Kidney (tissue), 14 donors: ENCODE measurements around the gene IL4I1. TPM values are rescaled to one million over a fixed set of nuclear protein-coding genes. Genes with fewer than 3 reads are reported as not detected.

Experiments used
- DNase-seq, 5 donors: peaks; one replicate each; pipeline ENCODE4 v3.0.0-alpha.2; 2013 to 2020
- FAIRE-seq: peaks from 2 replicates; lab custom pipeline; 2012; peaks lifted over from hg19 to GRCh38; lab: Jason Lieb, UNC
- H3K27ac ChIP-seq, 2 donors: one replicate each; pipeline ENCODE4 v1.7.0; 2013; ENCODE audit warnings: low read depth in 2 of 2, low read length in 2 of 2, inconsistent platforms in 1 of 2
- H3K27me3 ChIP-seq: one replicate; pipeline ENCODE4 v1.7.1; 2013; ENCODE audit warnings: low read length, inconsistent platforms; ENCODE audit not compliant: control insufficient read depth, insufficient read depth
- H3K36me3 ChIP-seq, 3 donors: one replicate each; pipeline versions ENCODE4 v1.7.0 to v1.7.1; 2013; ENCODE audit warnings: low read length in 3 of 3, control low read depth in 1 of 3, inconsistent platforms in 1 of 3; ENCODE audit not compliant: insufficient read depth in 3 of 3, control insufficient read depth in 2 of 3
- H3K4me1 ChIP-seq, 3 donors: one replicate each; pipeline versions ENCODE4 v1.7.0 to v1.7.1; 2013; ENCODE audit warnings: low read length in 3 of 3, inconsistent platforms in 1 of 3, low read depth in 1 of 3; ENCODE audit not compliant: control insufficient read depth in 2 of 3, insufficient read depth in 2 of 3
- H3K4me3 ChIP-seq, 3 donors: one replicate each; pipeline versions ENCODE4 v1.7.0 to v1.8.1; 2013; ENCODE audit warnings: low read length in 3 of 3, control low read depth in 1 of 3, inconsistent platforms in 1 of 3
- H3K9ac ChIP-seq, 3 donors: one replicate each; pipeline versions ENCODE4 v1.7.0 to v1.7.1; 2013; ENCODE audit warnings: low read length in 3 of 3, control low read depth in 1 of 3, inconsistent platforms in 1 of 3
- H3K9me3 ChIP-seq, 3 donors: one replicate each; pipeline versions ENCODE4 v1.7.0 to v1.7.1; 2013; ENCODE audit warnings: low read length in 3 of 3, control low read depth in 1 of 3, inconsistent platforms in 1 of 3; ENCODE audit not compliant: control insufficient read depth in 2 of 3, insufficient read depth in 1 of 3
- intact Hi-C: fragments of 100-400 bp; cut with DNase I; formaldehyde crosslinking; loops from one replicate; pipeline ENCODE4 v1.11.1; 2022
- polyA plus RNA-seq: library from polyadenylated mRNA; stranded (reverse); fragments of 350-450 nt; fragmentation: Illumina TruSeq; extraction: RNeasy Lipid Tissue Mini Kit (QIAGEN cat#74804); gene quantifications from one replicate; pipeline ENCODE4 v1.2.3, GENCODE V29; 2014; ENCODE audit warnings: low read depth, low replicate concordance; ENCODE audit not compliant: insufficient read depth
- total RNA-seq: library from RNA; stranded (reverse); fragmentation: NEBNext Ultra II Directional; extraction: Animal tissue kit (Norgen Biotek cat#: 25700); gene quantifications from one replicate; pipeline ENCODE4 v1.2.1, GENCODE V29; 2021
- TF ChIP-seq, protein P1 (sequence below): IDR thresholded peaks from 3 replicates; pipeline ENCODE4 v1.5.1; 2012; ENCODE audit warnings: mild to moderate bottlenecking, moderate library complexity, borderline replicate concordance; ENCODE audit not compliant: insufficient read depth; ENCODE audit errors: extremely low read depth
- donor health status: control.
- donor health status: control.
- donor health status: control.
- donor health status: control.
- donor health status: control.
- donor health status: DM: yes; HTN: yes; CAD: no.
- donor health status: Normal renal cell carcinoma (clear cell type).

The IL4I1 gene
- total and polyA plus RNA-seq, 2 donors from 2014 or later = 0.82 to 12.8 TPM

- TF ChIP-seq, protein P1, sequence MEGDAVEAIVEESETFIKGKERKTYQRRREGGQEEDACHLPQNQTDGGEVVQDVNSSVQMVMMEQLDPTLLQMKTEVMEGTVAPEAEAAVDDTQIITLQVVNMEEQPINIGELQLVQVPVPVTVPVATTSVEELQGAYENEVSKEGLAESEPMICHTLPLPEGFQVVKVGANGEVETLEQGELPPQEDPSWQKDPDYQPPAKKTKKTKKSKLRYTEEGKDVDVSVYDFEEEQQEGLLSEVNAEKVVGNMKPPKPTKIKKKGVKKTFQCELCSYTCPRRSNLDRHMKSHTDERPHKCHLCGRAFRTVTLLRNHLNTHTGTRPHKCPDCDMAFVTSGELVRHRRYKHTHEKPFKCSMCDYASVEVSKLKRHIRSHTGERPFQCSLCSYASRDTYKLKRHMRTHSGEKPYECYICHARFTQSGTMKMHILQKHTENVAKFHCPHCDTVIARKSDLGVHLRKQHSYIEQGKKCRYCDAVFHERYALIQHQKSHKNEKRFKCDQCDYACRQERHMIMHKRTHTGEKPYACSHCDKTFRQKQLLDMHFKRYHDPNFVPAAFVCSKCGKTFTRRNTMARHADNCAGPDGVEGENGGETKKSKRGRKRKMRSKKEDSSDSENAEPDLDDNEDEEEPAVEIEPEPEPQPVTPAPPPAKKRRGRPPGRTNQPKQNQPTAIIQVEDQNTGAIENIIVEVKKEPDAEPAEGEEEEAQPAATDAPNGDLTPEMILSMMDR = no peak
- FAIRE-seq = no peak
- peaks cover 3 to 10% (median 4%) of the 10 kb centered on the region in 3 donors for H3K4me1 ChIP-seq
- no peak overlapping the region for H3K9ac ChIP-seq
- H3K9me3 ChIP-seq = no peaks in the 10 kb centered on the region
- no peaks in the 10 kb centered on the region for H3K27me3 ChIP-seq
- peak overlapping the region in 1 of 3 donors; percentile 72 for H3K4me3 ChIP-seq
- H3K36me3 ChIP-seq = peaks cover under 1 to 6% (median under 1%) of the 10 kb centered on the region in 3 donors
- H3K27ac ChIP-seq = no peak overlapping the region
- intact Hi-C loops = no loop called here
- DNase-seq = peak in 3 of 5 donors; percentile 48 to 84 (median 84)
These were observed 33.9 kb upstream of the IL4I1 start for GRCh38 chr19:49930483-49931011.

- H3K27me3 ChIP-seq = no peaks in the 10 kb centered on the region
These were observed 33.2 kb upstream of the IL4I1 start for GRCh38 chr19:49929611-49930482.

DNA sequence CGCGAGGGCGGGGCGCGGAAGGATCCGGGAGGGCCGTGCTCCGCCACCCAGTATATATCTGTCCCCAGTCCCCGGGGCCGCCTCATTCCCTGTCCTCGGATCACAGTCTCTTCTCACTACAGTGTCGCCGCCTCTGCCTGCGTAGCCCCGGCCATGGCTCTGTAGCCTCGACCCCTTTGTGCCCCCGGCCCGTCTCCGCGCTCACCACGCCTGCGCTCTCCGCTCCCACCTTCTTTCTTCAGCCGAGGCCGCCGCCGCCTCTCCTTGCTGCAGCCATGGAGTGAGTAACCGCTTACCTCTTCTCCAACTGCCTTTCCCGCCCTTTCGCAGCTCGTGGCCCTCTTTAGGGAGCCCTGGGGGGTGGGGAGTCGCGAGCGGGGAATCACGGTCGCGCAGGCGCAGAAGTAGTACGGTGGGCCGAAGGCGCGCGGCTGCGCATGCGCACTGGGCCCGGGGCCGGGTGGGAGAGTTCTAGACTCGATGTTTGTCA is 32.5 kb upstream of the IL4I1 start, which contains the start of the genes ATF5 and NUP62:
Gene ATF5, plus strand, starts transcription at position 85 of the 490 bp plus-strand sequence. CDS start 1,646 bp downstream, outside the sequence.
Gene NUP62, minus strand, starts transcription at position 384 of the 490 bp plus-strand sequence. CDS start 19,697 bp downstream, outside the sequence.
- Histone ChIP-seq H3K27ac (peak within 1 kb of the TSS; percentile 90 to 94), H3K4me3 (peak within 1 kb of the TSS; percentile 72 to 91 (median 82)), H3K9ac (peak within 1 kb of the TSS; percentile 68 to 81 (median 79)), H3K27me3 (no peaks in the 10 kb centered on the region), H3K9me3 (no peaks in the 10 kb centered on the region), H3K36me3 (peaks cover 2 to 6% (median 4%) of the 10 kb centered on the region in 3 donors), H3K4me1 (peaks cover 3 to 10% (median 4%) of the 10 kb centered on the region in 3 donors)
- intact Hi-C loops = no loop called here
- FAIRE-seq (no peak), DNase-seq (peak; percentile 93 to 97 (median 96))
- TF ChIP-seq, protein P1 = no peak

More at GRCh38 chr19:49929611-49930482, 33.2 kb upstream of the IL4I1 start:
- TF ChIP-seq, protein P1 = no peak
- Histone ChIP-seq H3K36me3 (peaks cover 2 to 6% (median 3%) of the 10 kb centered on the region in 3 donors), H3K9ac (peak overlapping the region; percentile 68 to 81 (median 79)), H3K9me3 (no peaks in the 10 kb centered on the region), H3K27ac (peak overlapping the region; percentile 90 to 94), H3K4me3 (peak overlapping the region; percentile 72 to 91 (median 82)), H3K4me1 (peaks cover 3 to 10% (median 4%) of the 10 kb centered on the region in 3 donors)
- intact Hi-C loops = no loop called here
- FAIRE-seq (no peak), DNase-seq (peak; percentile 96 to 98 (median 97))
